ENCODE results near the gene B3GAT3.
"Not testable (repeated sequence)": the region's sequence is repeated elsewhere in the genome, so short reads cannot be mapped to it uniquely, and the experiment has no call there.

Gene B3GAT3

GRCh38 chr11:62591448-62592145 lies 30.2 kb downstream of the B3GAT3 start, which contains the start of gene TUT1:
TUT1 (minus strand) TSS chr11:62591523; CDS start chr11:62591485, 38 bp downstream.
- H3K79me2 ChIP-seq (ENCODE audit: insufficient read depth, low read length): peaks cover 14% of the 10 kb centered on the region
- peaks cover 65% of the 10 kb centered on the region for H3K36me3 ChIP-seq (ENCODE audit: insufficient read depth, low read length)
- H3K4me1 ChIP-seq (ENCODE audit: insufficient read depth, low read length, severe bottlenecking): peaks cover 33% of the 10 kb centered on the region
- H2AFZ ChIP-seq (ENCODE audit: low read length): no peak within 1 kb of the TSS
- H3K9ac ChIP-seq (ENCODE audit: low read length): peak within 1 kb of the TSS; percentile 86
- H3K4me2 ChIP-seq (ENCODE audit: low read length): peak within 1 kb of the TSS; percentile 82
- H3K9me3 ChIP-seq (ENCODE audit: low read length): no peaks in the 10 kb centered on the region
- no peaks in the 10 kb centered on the region for H4K20me1 ChIP-seq (ENCODE audit: insufficient read depth, low read length)
- H3F3A ChIP-seq (ENCODE audit: insufficient read depth, low read length): no peaks in the 10 kb centered on the region
- H3K9me2 ChIP-seq (ENCODE audit: low read depth, low read length): no peaks in the 10 kb centered on the region
- peak within 1 kb of the TSS; percentile 82 for H3K27ac ChIP-seq (ENCODE audit: low read depth, low read length, poor library complexity, severe bottlenecking)
- no peaks in the 10 kb centered on the region for H3K27me3 ChIP-seq (ENCODE audit: insufficient read depth, low read length)
- peak within 1 kb of the TSS; percentile 79 for H3K4me3 ChIP-seq (ENCODE audit: low read depth, low read length, poor library complexity, severe bottlenecking)
- TF ChIP-seq EZH2 (IDR thresholded peaks at IDR 0.05; ENCODE audit: borderline replicate concordance, low read length) (no peak), CTCF (IDR thresholded peaks at IDR 0.05; ENCODE audit: low read length) (no peak)

- peak overlapping the region; percentile 74; the same call in 1 of the 2 replicates for H3K4me2 ChIP-seq (ENCODE audit: low read length)
- peaks cover 14% of the 10 kb centered on the region for H3K79me2 ChIP-seq (ENCODE audit: insufficient read depth, low read length)
- peaks cover 59% of the 10 kb centered on the region for H3K36me3 ChIP-seq (ENCODE audit: insufficient read depth, low read length)
- peaks cover 33% of the 10 kb centered on the region for H3K4me1 ChIP-seq (ENCODE audit: insufficient read depth, low read length, severe bottlenecking)
- H3K27ac ChIP-seq (ENCODE audit: low read depth, low read length, poor library complexity, severe bottlenecking): no peak overlapping the region
- no peaks in the 10 kb centered on the region for H4K20me1 ChIP-seq (ENCODE audit: insufficient read depth, low read length)
- no peaks in the 10 kb centered on the region for H3K9me2 ChIP-seq (ENCODE audit: low read depth, low read length)
- H3K9ac ChIP-seq (ENCODE audit: low read length): peak overlapping the region; percentile 24; the same call in 1 of the 2 replicates
- H3F3A ChIP-seq (ENCODE audit: insufficient read depth, low read length): no peaks in the 10 kb centered on the region
- 0 out of 2 replicates have a peak, but pooled peaks have one; percentile 10 for TF ChIP-seq CTCF (IDR thresholded peaks at IDR 0.05; ENCODE audit: low read length)
- no peak for TF ChIP-seq EZH2 (IDR thresholded peaks at IDR 0.05; ENCODE audit: borderline replicate concordance, low read length)
- peak overlapping the region; percentile 79 for H3K4me3 ChIP-seq (ENCODE audit: low read depth, low read length, poor library complexity, severe bottlenecking)
- H3K27me3 ChIP-seq (ENCODE audit: insufficient read depth, low read length): no peaks in the 10 kb centered on the region
- H2AFZ ChIP-seq (ENCODE audit: low read length): no peak overlapping the region
- no peaks in the 10 kb centered on the region for H3K9me3 ChIP-seq (ENCODE audit: low read length)
These were observed 32.7 kb downstream of the B3GAT3 start for GRCh38 chr11:62588966-62589637.

GRCh38 chr11:62585356-62585755 lies 36.4 kb downstream of the B3GAT3 start:
- H3K36me3 ChIP-seq (ENCODE audit: insufficient read depth, low read length): peaks cover 72% of the 10 kb centered on the region
- not testable (repeated sequence) for H3K4me2 ChIP-seq (ENCODE audit: low read length); H4K20me1 ChIP-seq (ENCODE audit: insufficient read depth, low read length); H3K9ac ChIP-seq (ENCODE audit: low read length); H3K4me3 ChIP-seq (ENCODE audit: low read depth, low read length, poor library complexity, severe bottlenecking); H3K27ac ChIP-seq (ENCODE audit: low read depth, low read length, poor library complexity, severe bottlenecking); H3F3A ChIP-seq (ENCODE audit: insufficient read depth, low read length); H3K27me3 ChIP-seq (ENCODE audit: insufficient read depth, low read length); H3K9me2 ChIP-seq (ENCODE audit: low read depth, low read length); H3K79me2 ChIP-seq (ENCODE audit: insufficient read depth, low read length); H2AFZ ChIP-seq (ENCODE audit: low read length); H3K9me3 ChIP-seq (ENCODE audit: low read length)
- H3K4me1 ChIP-seq (ENCODE audit: insufficient read depth, low read length, severe bottlenecking): peaks cover 11% of the 10 kb centered on the region

- not testable (repeated sequence) for H4K20me1 ChIP-seq (ENCODE audit: insufficient read depth, low read length); H3K4me3 ChIP-seq (ENCODE audit: low read depth, low read length, poor library complexity, severe bottlenecking); H3K9me2 ChIP-seq (ENCODE audit: low read depth, low read length); H3K4me2 ChIP-seq (ENCODE audit: low read length); H3K79me2 ChIP-seq (ENCODE audit: insufficient read depth, low read length); H2AFZ ChIP-seq (ENCODE audit: low read length); H3K27ac ChIP-seq (ENCODE audit: low read depth, low read length, poor library complexity, severe bottlenecking); H3K4me1 ChIP-seq (ENCODE audit: insufficient read depth, low read length, severe bottlenecking); H3K9ac ChIP-seq (ENCODE audit: low read length); H3K27me3 ChIP-seq (ENCODE audit: insufficient read depth, low read length); H3K9me3 ChIP-seq (ENCODE audit: low read length); H3F3A ChIP-seq (ENCODE audit: insufficient read depth, low read length)
- peaks cover 79% of the 10 kb centered on the region for H3K36me3 ChIP-seq (ENCODE audit: insufficient read depth, low read length)
These were observed 40.1 kb downstream of the B3GAT3 start for GRCh38 chr11:62581735-62582134.

Data from OCI-LY1 (cell line).